ENCODE measurements around the gene SAMD9. TPM values are rescaled to one million over a fixed set of nuclear protein-coding genes. Genes with fewer than 3 reads are reported as not detected.

The SAMD9 gene
- total RNA-seq, 1 donor from 2014 or later: 2.8 TPM

Other genes starting within 250 kb of the SAMD9 start
- gene SAMD9L, start 30.4 kb upstream of the SAMD9 start, total RNA-seq: 4.1 TPM
- gene HEPACAM2, start 108.5 kb upstream of the SAMD9 start, total RNA-seq: not detected
- 14.4 TPM for gene VPS50, start 114.4 kb upstream of the SAMD9 start, total RNA-seq